Effector memory CD4-positive, alpha-beta T cell (primary cell): ENCODE results near the gene COL23A1.

Experiments
- DNase-seq, 3 donors: peaks; one replicate each; pipeline ENCODE4 v3.0.0-alpha.2; 2020
- H3K27ac ChIP-seq: 2 replicates; pipeline ENCODE4 v1.7.0; 2013; ENCODE audit warnings: mild to moderate bottlenecking, low read length, moderate library complexity; ENCODE audit not compliant: insufficient read depth, poor library complexity, severe bottlenecking
- H3K27me3 ChIP-seq: replicated peaks from 2 replicates; pipeline ENCODE4 v1.7.0; 2013; ENCODE audit warnings: mild to moderate bottlenecking, low read length; ENCODE audit not compliant: insufficient read depth, control insufficient read depth, poor library complexity, severe bottlenecking
- H3K36me3 ChIP-seq: 2 replicates; pipeline ENCODE4 v1.7.0; 2013; ENCODE audit warnings: mild to moderate bottlenecking, low read length, moderate library complexity; ENCODE audit not compliant: control insufficient read depth, insufficient read depth
- H3K4me1 ChIP-seq: 2 replicates; pipeline ENCODE4 v1.7.0; 2013; ENCODE audit warnings: low read length, mild to moderate bottlenecking; ENCODE audit not compliant: control insufficient read depth, insufficient read depth, poor library complexity, severe bottlenecking
- H3K4me3 ChIP-seq: 2 replicates; pipeline ENCODE4 v1.7.0; 2013; ENCODE audit warnings: low read length, low read depth, mild to moderate bottlenecking; ENCODE audit not compliant: insufficient read depth, poor library complexity, severe bottlenecking
- H3K9me3 ChIP-seq: 2 replicates; pipeline ENCODE4 v1.7.0; 2013; ENCODE audit warnings: mild to moderate bottlenecking, low read length, moderate library complexity; ENCODE audit not compliant: control insufficient read depth

COL23A1 gene

GRCh38 chr5:178285399-178286225, 304.6 kb downstream of the COL23A1 start:
- DNase-seq, result no peak
- no peaks in the 10 kb centered on the region for H3K36me3 ChIP-seq
- H3K27ac ChIP-seq, result no peak overlapping the region
- no peak overlapping the region for H3K4me3 ChIP-seq
- H3K4me1 ChIP-seq, result no peaks in the 10 kb centered on the region
- no peaks in the 10 kb centered on the region for H3K27me3 ChIP-seq
- H3K9me3 ChIP-seq, result peaks cover 4% of the 10 kb centered on the region

- DNase-seq, result no peak
- no peak overlapping the region for H3K27ac ChIP-seq
- peaks cover 4% of the 10 kb centered on the region for H3K9me3 ChIP-seq
- H3K4me3 ChIP-seq, result no peak overlapping the region
- no peaks in the 10 kb centered on the region for H3K4me1 ChIP-seq
- H3K36me3 ChIP-seq, result no peaks in the 10 kb centered on the region
- H3K27me3 ChIP-seq, result peaks cover 4% of the 10 kb centered on the region
These were observed 305.2 kb downstream of the COL23A1 start for GRCh38 chr5:178284996-178285395.

- H3K4me1 ChIP-seq, result no peaks in the 10 kb centered on the region
- H3K4me3 ChIP-seq, result no peak overlapping the region
- H3K9me3 ChIP-seq, result peaks cover 4% of the 10 kb centered on the region
- no peaks in the 10 kb centered on the region for H3K36me3 ChIP-seq
- peaks cover 7% of the 10 kb centered on the region for H3K27me3 ChIP-seq
- DNase-seq, result no peak
- H3K27ac ChIP-seq, result no peak overlapping the region
These were observed 306.0 kb downstream of the COL23A1 start for GRCh38 chr5:178284093-178284675.

DNA sequence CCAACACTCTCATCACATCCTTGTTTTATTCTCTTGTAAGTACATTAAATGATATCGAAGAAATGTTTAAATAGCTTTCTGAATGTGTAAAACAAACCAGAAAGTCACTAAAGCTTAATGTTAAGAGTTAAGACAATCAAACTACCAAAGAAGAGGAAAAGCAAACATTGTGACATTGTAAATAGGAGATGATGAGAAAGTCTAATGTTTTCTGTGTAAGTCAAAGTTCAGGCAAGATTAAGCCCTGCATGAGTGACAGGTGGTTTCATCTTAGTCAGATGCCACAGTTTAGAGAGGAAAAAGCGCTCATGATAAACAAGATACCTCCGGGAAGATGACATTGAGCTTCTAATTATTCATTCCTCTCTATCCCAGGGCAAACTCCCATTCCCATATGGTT, 306.7 kb downstream of the COL23A1 start:
- Histone ChIP-seq H3K9me3 (peaks cover 4% of the 10 kb centered on the region), H3K4me1 (no peaks in the 10 kb centered on the region), H3K36me3 (no peaks in the 10 kb centered on the region), H3K27ac (no peak overlapping the region), H3K4me3 (no peak overlapping the region), H3K27me3 (peaks cover 7% of the 10 kb centered on the region)
- no peak for DNase-seq

GRCh38 chr5:178282391-178282790, 307.8 kb downstream of the COL23A1 start:
- peaks cover 7% of the 10 kb centered on the region for H3K27me3 ChIP-seq
- H3K4me3 ChIP-seq, result no peak overlapping the region
- no peak for DNase-seq

DNA sequence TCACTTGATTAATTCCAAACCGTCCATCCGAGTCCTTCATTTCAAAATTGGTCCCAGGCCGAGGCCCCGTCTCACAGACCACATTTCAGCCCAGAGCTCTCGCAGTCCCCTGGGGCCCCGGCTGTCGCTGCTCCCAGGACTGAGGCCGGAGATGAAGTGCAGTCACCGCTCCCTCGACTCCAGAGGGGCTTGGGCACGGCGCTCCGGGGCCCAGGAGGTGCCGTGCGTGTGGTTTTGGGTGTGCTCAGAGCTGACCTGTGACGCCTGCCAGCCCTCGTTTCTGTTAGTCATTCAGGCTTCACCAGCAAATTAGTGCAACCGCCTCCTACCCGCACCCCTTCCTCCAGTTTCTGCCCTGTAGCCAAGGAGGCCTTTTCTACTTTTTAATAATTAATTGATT, 308.9 kb downstream of the COL23A1 start:
- no peaks in the 10 kb centered on the region for H3K4me1 ChIP-seq
- no peaks in the 10 kb centered on the region for H3K36me3 ChIP-seq
- H3K9me3 ChIP-seq, result peaks cover 4% of the 10 kb centered on the region
- DNase-seq, result no peak
- H3K27ac ChIP-seq, result no peak overlapping the region
- no peak overlapping the region for H3K4me3 ChIP-seq
- H3K27me3 ChIP-seq, result peaks cover 7% of the 10 kb centered on the region

More at GRCh38 chr5:178282391-178282790, 307.8 kb downstream of the COL23A1 start:
- Histone ChIP-seq H3K9me3 (peaks cover 4% of the 10 kb centered on the region), H3K27ac (no peak overlapping the region), H3K36me3 (no peaks in the 10 kb centered on the region), H3K4me1 (no peaks in the 10 kb centered on the region)

GRCh38 chr5:178280631-178281030, 309.6 kb downstream of the COL23A1 start:
- Histone ChIP-seq H3K36me3 (no peaks in the 10 kb centered on the region), H3K27me3 (peaks cover 7% of the 10 kb centered on the region), H3K9me3 (peaks cover 4% of the 10 kb centered on the region), H3K4me1 (no peaks in the 10 kb centered on the region), H3K27ac (no peak overlapping the region), H3K4me3 (no peak overlapping the region)
- no peak for DNase-seq

DNA sequence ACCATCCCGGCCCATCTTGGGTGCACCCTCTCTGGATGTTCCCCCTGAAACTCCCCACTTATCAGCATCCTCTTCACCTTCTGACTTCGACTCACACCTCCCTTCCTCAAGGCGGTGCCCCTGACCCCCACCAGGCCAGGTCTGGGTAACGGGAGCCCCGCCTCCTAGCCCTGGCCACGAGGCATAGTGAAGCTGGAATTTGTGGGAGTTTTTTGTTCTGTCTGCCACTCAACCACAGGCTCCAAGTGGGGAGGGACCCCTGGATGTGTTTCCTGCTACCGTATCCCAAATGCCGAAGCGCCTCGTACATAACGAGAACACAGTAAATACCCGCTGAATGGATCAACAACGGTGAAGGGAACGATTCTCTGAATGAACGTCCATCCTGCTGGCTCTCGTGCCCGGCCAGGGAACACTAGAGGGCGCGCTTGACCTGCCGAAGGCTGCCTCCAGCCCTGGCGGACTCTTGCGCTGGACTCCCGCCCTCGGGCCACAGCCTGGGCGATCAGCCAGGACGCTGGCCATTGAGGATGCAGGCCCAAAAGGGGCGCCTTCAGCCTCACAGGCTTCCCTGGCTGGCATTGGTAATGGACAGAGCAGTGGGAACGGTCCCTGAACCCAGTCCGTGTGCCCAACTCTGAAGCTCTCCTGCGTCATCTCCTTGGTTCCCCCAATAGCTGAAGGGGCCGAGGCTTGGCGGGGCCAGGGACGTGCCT, 310.3 kb downstream of the COL23A1 start:
- Histone ChIP-seq H3K4me1 (no peaks in the 10 kb centered on the region), H3K36me3 (no peaks in the 10 kb centered on the region), H3K4me3 (no peak overlapping the region), H3K27me3 (peaks cover 7% of the 10 kb centered on the region), H3K27ac (no peak overlapping the region), H3K9me3 (peaks cover 4% of the 10 kb centered on the region)
- DNase-seq, result peak in 1 of 3 donors; percentile 8

DNA sequence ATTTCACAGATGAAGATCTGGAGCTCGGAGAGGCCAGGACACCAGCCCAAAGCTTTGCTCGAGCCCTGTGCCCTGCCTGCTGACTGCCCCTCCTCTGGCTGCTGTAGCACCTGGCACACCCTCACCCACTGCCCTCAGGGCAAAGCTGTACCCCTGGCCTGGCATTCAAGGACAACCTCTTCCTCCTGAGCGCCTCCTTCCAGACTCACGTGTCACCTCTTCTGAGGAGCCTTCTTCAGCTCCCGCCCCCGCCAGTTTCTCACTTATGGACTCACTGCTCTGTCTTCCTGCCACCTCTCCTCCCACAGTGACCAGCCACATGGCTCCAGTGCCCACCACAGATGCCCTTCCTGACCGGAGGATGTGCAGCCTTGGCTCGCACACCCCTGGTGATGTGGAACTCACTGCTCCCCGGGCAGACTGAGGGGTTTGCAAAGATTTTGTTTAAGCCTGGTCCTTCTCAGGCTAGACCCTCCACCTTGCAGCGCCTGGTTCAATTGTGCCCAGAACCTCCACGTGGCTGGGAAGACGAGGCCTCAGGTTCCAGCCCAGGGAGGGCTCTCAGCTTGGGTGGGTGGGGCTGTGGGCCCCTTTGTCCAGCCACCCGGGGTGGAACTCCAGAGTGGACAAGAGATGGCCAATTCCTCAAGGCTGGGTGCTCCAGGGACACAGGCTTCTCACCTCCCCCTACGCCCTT, 311.0 kb downstream of the COL23A1 start:
- Histone ChIP-seq H3K9me3 (peaks cover 4% of the 10 kb centered on the region), H3K4me3 (no peak overlapping the region), H3K4me1 (no peaks in the 10 kb centered on the region), H3K36me3 (no peaks in the 10 kb centered on the region), H3K27ac (no peak overlapping the region), H3K27me3 (peaks cover 7% of the 10 kb centered on the region)
- DNase-seq, result no peak
